ENCODE measurements around the gene SIRT7. TPM values are rescaled to one million over a fixed set of nuclear protein-coding genes. Genes with fewer than 3 reads are reported as not detected.

SIRT7 gene
- total and polyA plus RNA-seq, 4 donors = 8.5 to 43.1 (median 20.1) TPM

DNA sequence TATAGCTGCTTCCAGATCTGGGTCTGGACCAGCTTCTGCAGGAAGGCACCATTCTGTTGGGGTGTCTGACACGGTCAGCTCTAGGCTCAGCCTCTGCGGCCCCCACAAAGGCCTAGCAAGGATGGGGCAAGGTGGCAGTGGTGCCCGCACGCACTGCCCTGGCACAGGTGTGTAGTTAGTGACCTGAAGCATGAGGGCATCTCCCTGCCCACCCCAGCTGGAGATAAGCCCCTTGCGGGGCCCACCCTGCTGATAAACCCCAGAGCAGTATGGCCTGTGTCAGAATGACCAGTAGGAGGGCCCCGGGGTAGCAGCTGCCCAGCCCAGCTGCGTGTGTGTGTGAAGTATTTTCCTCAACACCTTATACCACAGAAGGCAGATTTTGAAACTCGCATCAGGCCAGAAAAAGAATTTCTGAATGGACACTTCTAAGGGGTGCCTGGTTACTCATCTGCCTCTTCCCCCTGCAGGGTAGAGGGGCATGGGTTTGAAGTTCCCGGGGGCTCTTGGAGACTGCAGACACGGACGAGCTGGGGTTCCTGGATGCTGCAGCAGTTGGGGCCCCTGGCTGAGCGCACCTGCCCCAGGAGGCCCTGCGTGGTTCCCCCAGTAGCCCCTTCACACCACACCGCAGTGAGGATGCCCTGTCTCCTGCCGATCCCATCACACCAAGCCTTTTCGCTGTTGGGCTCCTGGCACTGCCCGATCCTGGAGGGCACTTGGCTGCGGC is 51.4 kb downstream of the SIRT7 start:
- ATAC-seq (ENCODE audit: low FRiP score) = no peak
- H3K36me3 ChIP-seq (ENCODE audit: control insufficient read depth in 1 of 2, insufficient read depth in 2 of 2, low read length in 1 of 2) = peaks cover 0 to 3% of the 10 kb centered on the region in 2 donors
- H3K4me3 ChIP-seq (ENCODE audit: low read length in 2 of 2) = no peak overlapping the region
- no peak for DNase-seq
- no peaks in the 10 kb centered on the region for H3K9me3 ChIP-seq (ENCODE audit: control insufficient read depth, low read length)
- WGBS, 2 donors = 70 to 71% methylated on average over 18 of the region's 18 CpGs
- intact Hi-C loops (cut with DNase I) = no loop called here
- no peak overlapping the region for H3K27ac ChIP-seq (ENCODE audit: low read depth in 1 of 2, low read length in 2 of 2)
- peaks cover 0 to 13% of the 10 kb centered on the region in 2 donors for H3K27me3 ChIP-seq (ENCODE audit: control insufficient read depth in 1 of 2, insufficient read depth in 2 of 2, low read length in 1 of 2)
- H3K4me1 ChIP-seq (ENCODE audit: control insufficient read depth in 1 of 2, insufficient read depth in 2 of 2, low read length in 2 of 2) = no peaks in the 10 kb centered on the region

DNA sequence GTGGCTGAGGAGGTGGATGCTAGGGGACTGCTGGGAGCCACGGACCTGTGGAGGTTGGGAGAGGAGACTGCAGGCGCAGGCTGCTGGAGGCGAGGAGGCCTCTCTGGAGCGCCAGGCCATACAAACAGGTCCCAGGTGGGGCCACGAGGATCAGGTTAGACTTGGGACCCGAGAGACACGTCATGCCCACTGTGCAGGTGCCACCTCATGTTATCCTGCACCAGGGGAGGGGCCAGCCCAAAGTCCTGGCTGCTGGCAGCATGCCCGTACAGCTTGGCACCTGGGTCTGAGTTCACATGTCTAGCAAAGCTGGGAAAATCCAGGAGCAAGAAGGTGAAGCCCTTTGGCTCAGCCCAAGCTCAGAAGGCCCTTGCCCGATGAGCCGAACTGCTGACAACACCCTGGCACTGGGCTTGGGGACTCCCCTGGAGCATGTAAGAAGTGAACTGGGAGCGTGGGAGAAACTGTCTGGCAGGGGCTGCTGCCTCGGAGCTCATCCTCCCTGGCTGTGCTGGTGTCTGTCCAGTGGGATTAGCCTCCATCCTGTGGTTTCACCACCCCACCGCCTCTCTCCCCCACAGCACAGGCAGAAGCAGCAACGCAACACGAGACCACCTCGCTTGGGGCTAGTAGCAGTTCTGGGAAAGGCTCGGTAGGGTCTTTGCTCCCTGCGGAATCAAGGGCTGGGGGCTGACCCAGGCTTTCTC is 52.1 kb downstream of the SIRT7 start:
- DNase-seq (peak in 1 of 2 donors; percentile 80), ATAC-seq (ENCODE audit: low FRiP score) (no peak)
- Histone ChIP-seq H3K9me3 (ENCODE audit: control insufficient read depth, low read length) (no peaks in the 10 kb centered on the region), H3K36me3 (ENCODE audit: control insufficient read depth in 1 of 2, insufficient read depth in 2 of 2, low read length in 1 of 2) (peaks cover 0 to 3% of the 10 kb centered on the region in 2 donors), H3K4me1 (ENCODE audit: control insufficient read depth in 1 of 2, insufficient read depth in 2 of 2, low read length in 2 of 2) (no peaks in the 10 kb centered on the region), H3K4me3 (ENCODE audit: low read length in 2 of 2) (no peak overlapping the region), H3K27me3 (ENCODE audit: control insufficient read depth in 1 of 2, insufficient read depth in 2 of 2, low read length in 1 of 2) (peaks cover 0 to 13% of the 10 kb centered on the region in 2 donors), H3K27ac (ENCODE audit: low read depth in 1 of 2, low read length in 2 of 2) (no peak overlapping the region)
- intact Hi-C loops (cut with DNase I) = no loop called here
- WGBS, 2 donors = 62 to 63% methylated on average over 18 of the region's 18 CpGs

DNA sequence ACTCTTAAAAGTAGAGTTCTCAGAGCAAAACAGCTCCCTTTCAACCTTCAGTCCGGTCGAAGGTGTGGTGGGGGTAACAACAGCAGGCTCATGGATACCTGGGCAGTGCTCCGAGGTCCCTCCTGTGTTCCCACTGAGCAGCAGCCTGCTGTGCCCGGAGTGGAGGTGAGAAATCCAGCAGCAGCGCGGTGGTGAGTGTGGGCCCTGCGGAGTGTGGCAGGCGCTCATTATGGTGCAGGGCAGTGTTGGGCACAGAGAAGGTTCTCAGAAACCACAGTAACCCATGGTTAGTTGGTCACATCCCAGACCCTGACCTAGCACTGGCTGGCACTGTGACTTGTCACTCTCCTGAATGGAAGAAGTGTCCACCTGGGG is 52.6 kb downstream of the SIRT7 start:
- intact Hi-C loops (cut with DNase I) = no loop called here
- no peak for ATAC-seq (ENCODE audit: low FRiP score)
- WGBS, 2 donors = 83 to 88% methylated on average over 8 of the region's 8 CpGs

DNA sequence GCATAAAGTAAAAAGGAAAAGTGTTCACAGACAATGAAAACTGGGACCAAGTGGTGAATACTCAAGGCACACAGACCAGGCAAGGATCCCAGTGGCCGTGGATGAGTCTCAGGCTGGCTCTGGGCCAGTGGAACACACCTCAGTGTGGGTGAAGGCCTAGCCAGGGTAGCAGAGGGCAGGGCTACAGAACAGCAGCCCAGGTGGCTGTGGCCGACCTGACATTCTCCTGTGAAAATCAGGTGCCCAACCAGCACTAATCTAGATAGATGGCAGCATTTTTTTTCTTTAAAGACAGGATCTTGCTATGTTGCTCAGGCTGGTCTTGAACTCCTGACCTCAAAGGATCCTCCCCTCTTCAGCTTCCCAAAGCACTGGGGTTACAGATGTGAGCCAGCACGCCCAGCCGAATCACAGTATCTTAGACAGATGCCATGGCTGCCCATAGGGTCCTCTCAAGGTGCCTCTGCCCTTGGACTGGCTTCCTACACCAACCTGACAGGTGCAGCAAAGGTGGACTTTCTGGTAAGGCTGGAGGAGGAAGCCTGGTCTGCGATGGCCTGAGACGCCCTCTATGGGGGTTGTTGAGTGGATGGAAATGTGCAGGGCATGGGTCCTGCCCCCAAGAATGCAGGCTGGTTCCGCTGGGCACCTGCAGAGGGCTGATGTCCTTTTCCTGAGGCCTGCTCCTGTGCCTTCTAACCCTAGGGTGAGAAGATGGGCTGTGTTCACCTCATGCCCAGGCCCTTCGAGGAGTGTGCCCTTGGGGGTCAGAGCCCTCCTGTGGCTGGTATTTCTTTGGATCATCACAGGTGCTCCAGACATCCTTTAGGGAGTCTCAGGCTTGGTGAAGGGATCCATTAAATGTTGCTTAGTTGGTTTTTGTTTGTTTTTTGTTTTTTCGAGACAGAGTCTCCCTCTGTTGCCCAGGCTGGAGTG is 53.9 kb downstream of the SIRT7 start:
- Histone ChIP-seq H3K27ac (ENCODE audit: low read depth in 1 of 2, low read length in 2 of 2) (no peak overlapping the region), H3K4me1 (ENCODE audit: control insufficient read depth in 1 of 2, insufficient read depth in 2 of 2, low read length in 2 of 2) (peaks cover 2 to 3% of the 10 kb centered on the region in 2 donors), H3K4me3 (ENCODE audit: low read length in 2 of 2) (no peak overlapping the region), H3K27me3 (ENCODE audit: control insufficient read depth in 1 of 2, insufficient read depth in 2 of 2, low read length in 1 of 2) (peaks cover 0 to 16% of the 10 kb centered on the region in 2 donors), H3K36me3 (ENCODE audit: control insufficient read depth in 1 of 2, insufficient read depth in 2 of 2, low read length in 1 of 2) (peaks cover 0 to 3% of the 10 kb centered on the region in 2 donors), H3K9me3 (ENCODE audit: control insufficient read depth, low read length) (no peaks in the 10 kb centered on the region)
- WGBS, 2 donors = 72 to 74% methylated on average over 9 of the region's 9 CpGs
- DNase-seq (no peak), ATAC-seq (ENCODE audit: low FRiP score) (no peak)
- intact Hi-C loops (cut with DNase I) = loop anchor here in 1 of 2 donors (5.0 kb wide), 1 partner anchor 42 kb away; no protein-coding TSS in a partner anchor

More for the DNA sequence above, 52.6 kb downstream of the SIRT7 start:
- Histone ChIP-seq H3K36me3 (ENCODE audit: control insufficient read depth in 1 of 2, insufficient read depth in 2 of 2, low read length in 1 of 2) (peaks cover 0 to 3% of the 10 kb centered on the region in 2 donors), H3K4me3 (ENCODE audit: low read length in 2 of 2) (no peak overlapping the region), H3K9me3 (ENCODE audit: control insufficient read depth, low read length) (no peaks in the 10 kb centered on the region), H3K4me1 (ENCODE audit: control insufficient read depth in 1 of 2, insufficient read depth in 2 of 2, low read length in 2 of 2) (no peaks in the 10 kb centered on the region), H3K27ac (ENCODE audit: low read depth in 1 of 2, low read length in 2 of 2) (no peak overlapping the region), H3K27me3 (ENCODE audit: control insufficient read depth in 1 of 2, insufficient read depth in 2 of 2, low read length in 1 of 2) (peaks cover 0 to 13% of the 10 kb centered on the region in 2 donors)
- no peak for DNase-seq

DNA sequence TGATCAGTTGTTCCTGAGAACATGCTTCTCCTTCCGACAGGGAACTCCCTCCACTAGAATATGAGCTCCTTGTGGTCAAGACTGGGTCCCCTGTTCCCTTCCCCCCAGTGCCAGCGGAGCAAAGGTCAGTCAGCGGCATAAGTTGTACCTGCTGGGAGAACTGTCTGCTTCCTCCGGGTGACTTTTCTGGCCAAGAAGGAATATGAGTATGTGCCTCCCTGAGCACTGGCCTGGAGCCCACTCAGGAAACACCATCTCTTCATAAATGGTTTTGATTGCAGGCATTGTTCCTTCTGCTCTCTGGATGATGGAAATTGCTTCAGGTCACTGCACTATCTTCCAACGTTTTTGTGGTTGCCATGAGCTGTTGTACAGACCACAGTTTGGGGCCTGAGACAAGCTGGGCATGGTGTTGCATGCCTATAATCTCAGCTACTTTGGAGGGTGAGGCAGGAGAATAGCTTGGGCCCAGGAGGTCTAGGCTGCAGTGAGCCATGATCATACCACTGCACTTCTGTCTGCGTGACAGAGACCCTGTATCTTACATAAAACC is 54.8 kb downstream of the SIRT7 start:
- intact Hi-C loops (cut with DNase I) = loop anchor here in 1 of 2 donors (5.0 kb wide), 1 partner anchor 41 kb away; no protein-coding TSS in a partner anchor
- no peak for DNase-seq
- Histone ChIP-seq H3K36me3 (ENCODE audit: control insufficient read depth in 1 of 2, insufficient read depth in 2 of 2, low read length in 1 of 2) (peaks cover 0 to 3% of the 10 kb centered on the region in 2 donors), H3K4me3 (ENCODE audit: low read length in 2 of 2) (no peak overlapping the region), H3K4me1 (ENCODE audit: control insufficient read depth in 1 of 2, insufficient read depth in 2 of 2, low read length in 2 of 2) (peaks cover 3 to 4% of the 10 kb centered on the region in 2 donors), H3K9me3 (ENCODE audit: control insufficient read depth, low read length) (no peaks in the 10 kb centered on the region), H3K27ac (ENCODE audit: low read depth in 1 of 2, low read length in 2 of 2) (no peak overlapping the region), H3K27me3 (ENCODE audit: control insufficient read depth in 1 of 2, insufficient read depth in 2 of 2, low read length in 1 of 2) (peaks cover 0 to 13% of the 10 kb centered on the region in 2 donors)
- 75 to 78% methylated on average over 6 of the region's 6 CpGs for WGBS, 2 donors
- no peak for ATAC-seq (ENCODE audit: low FRiP score)

Other genes starting within 250 kb of the SIRT7 start
- gene ARL16, start 234.4 kb downstream of the SIRT7 start, total RNA-seq = 10 to 100 TPM; 20.5 to 29.7 TPM
- gene ARL16, start 234.4 kb downstream of the SIRT7 start, polyA plus RNA-seq = 10 to 100 TPM; 38.4 to 87.4 TPM
- gene HGS, start 234.2 kb downstream of the SIRT7 start, total RNA-seq = 10 to 100 TPM; 88.1 to 88.7 TPM
- 100 to 1,000 TPM in 1 of 2 donors, 10 to 100 TPM in 1; 49.1 to 277 TPM for gene HGS, start 234.2 kb downstream of the SIRT7 start, polyA plus RNA-seq
- 10 to 100 TPM; 21.1 to 27.1 TPM for gene MRPL12, start 214.8 kb downstream of the SIRT7 start, total RNA-seq
- gene MRPL12, start 214.8 kb downstream of the SIRT7 start, polyA plus RNA-seq = 10 to 100 TPM; 40.1 to 57.7 TPM
- 1 to 10 TPM; 2.1 to 3.0 TPM for gene SLC25A10, start 205.9 kb downstream of the SIRT7 start, total RNA-seq
- gene SLC25A10, start 205.9 kb downstream of the SIRT7 start, polyA plus RNA-seq = 1 to 10 TPM; 2.9 to 6.4 TPM
- under 1 TPM; 0.39 to 0.63 TPM for gene GCGR, start 114.0 kb downstream of the SIRT7 start, total RNA-seq
- not detected for gene GCGR, start 114.0 kb downstream of the SIRT7 start, polyA plus RNA-seq
- gene MCRIP1, start 84.9 kb downstream of the SIRT7 start, total RNA-seq = 100 to 1,000 TPM in 1 of 2 donors, 10 to 100 TPM in 1; 93.5 to 105 TPM
- 100 to 1,000 TPM; 158 to 310 TPM for gene MCRIP1, start 84.9 kb downstream of the SIRT7 start, polyA plus RNA-seq
- not detected for gene PPP1R27, start 83.1 kb downstream of the SIRT7 start, total RNA-seq
- under 1 TPM in 1 of 2 donors, not detected in 1; 0.41 TPM for gene PPP1R27, start 83.1 kb downstream of the SIRT7 start, polyA plus RNA-seq
- 100 to 1,000 TPM; 407 to 436 TPM for gene P4HB, start 57.6 kb downstream of the SIRT7 start, total RNA-seq
- 100 to 1,000 TPM; 275 to 537 TPM for gene P4HB, start 57.6 kb downstream of the SIRT7 start, polyA plus RNA-seq
- 100 to 1,000 TPM; 303 to 422 TPM for gene ARHGDIA, start 46.8 kb downstream of the SIRT7 start, total RNA-seq
- 100 to 1,000 TPM; 163 to 310 TPM for gene ARHGDIA, start 46.8 kb downstream of the SIRT7 start, polyA plus RNA-seq
- 10 to 100 TPM; 38.6 to 43.3 TPM for gene ALYREF, start 26.6 kb downstream of the SIRT7 start, total RNA-seq
- gene ALYREF, start 26.6 kb downstream of the SIRT7 start, polyA plus RNA-seq = 10 to 100 TPM; 29.7 to 36.1 TPM
- gene ANAPC11, start 26.5 kb downstream of the SIRT7 start, total RNA-seq = 10 to 100 TPM; 65.6 to 80.1 TPM
- gene ANAPC11, start 26.5 kb downstream of the SIRT7 start, polyA plus RNA-seq = 100 to 1,000 TPM; 190 to 195 TPM
- 1 to 10 TPM in 1 of 2 donors, under 1 TPM in 1; 0.58 to 1.0 TPM for gene NPB, start 15.9 kb downstream of the SIRT7 start, total RNA-seq
- gene NPB, start 15.9 kb downstream of the SIRT7 start, polyA plus RNA-seq = 1 to 10 TPM in 1 of 2 donors, not detected in 1; 2.4 TPM
- 10 to 100 TPM; 14.6 to 20.8 TPM for gene PCYT2, start 6.8 kb downstream of the SIRT7 start, total RNA-seq
- 10 to 100 TPM; 30.1 to 33.2 TPM for gene PCYT2, start 6.8 kb downstream of the SIRT7 start, polyA plus RNA-seq
- gene MAFG, start 9.6 kb upstream of the SIRT7 start, total RNA-seq = 10 to 100 TPM; 29.4 to 38.6 TPM
- gene MAFG, start 9.6 kb upstream of the SIRT7 start, polyA plus RNA-seq = 10 to 100 TPM in 1 of 2 donors, 1 to 10 TPM in 1; 9.9 to 16.0 TPM
- 10 to 100 TPM in 1 of 2 donors, 1 to 10 TPM in 1; 9.4 to 23.4 TPM for gene PYCR1, start 19.1 kb upstream of the SIRT7 start, total RNA-seq
- gene PYCR1, start 19.1 kb upstream of the SIRT7 start, polyA plus RNA-seq = 1 to 10 TPM; 4.3 to 6.4 TPM
- gene MYADML2, start 29.1 kb upstream of the SIRT7 start, total RNA-seq = not detected
- gene MYADML2, start 29.1 kb upstream of the SIRT7 start, polyA plus RNA-seq = not detected
- under 1 TPM in 1 of 2 donors, not detected in 1; 0.60 TPM for gene NOTUM, start 43.0 kb upstream of the SIRT7 start, total RNA-seq
- 1 to 10 TPM in 1 of 2 donors, not detected in 1; 1.0 TPM for gene NOTUM, start 43.0 kb upstream of the SIRT7 start, polyA plus RNA-seq
- gene ASPSCR1, start 59.5 kb upstream of the SIRT7 start, total RNA-seq = 10 to 100 TPM; 30.3 to 30.5 TPM
- gene ASPSCR1, start 59.5 kb upstream of the SIRT7 start, polyA plus RNA-seq = 100 to 1,000 TPM in 1 of 2 donors, 10 to 100 TPM in 1; 15.0 to 108 TPM
- 10 to 100 TPM; 31.0 to 33.2 TPM for gene CENPX, start 104.7 kb upstream of the SIRT7 start, total RNA-seq
- gene CENPX, start 104.7 kb upstream of the SIRT7 start, polyA plus RNA-seq = 100 to 1,000 TPM; 109 TPM
- gene LRRC45, start 105.1 kb upstream of the SIRT7 start, total RNA-seq = 1 to 10 TPM; 4.3 to 10.0 TPM
- 10 to 100 TPM in 1 of 2 donors, 1 to 10 TPM in 1; 3.1 to 20.1 TPM for gene LRRC45, start 105.1 kb upstream of the SIRT7 start, polyA plus RNA-seq
- under 1 TPM in 1 of 2 donors, not detected in 1; 0.57 TPM for gene RAC3, start 113.5 kb upstream of the SIRT7 start, total RNA-seq
- 1 to 10 TPM in 1 of 2 donors, under 1 TPM in 1; 0.63 to 2.8 TPM for gene RAC3, start 113.5 kb upstream of the SIRT7 start, polyA plus RNA-seq
- gene DCXR, start 119.5 kb upstream of the SIRT7 start, total RNA-seq = 10 to 100 TPM; 34.9 to 62.2 TPM
- gene DCXR, start 119.5 kb upstream of the SIRT7 start, polyA plus RNA-seq = 10 to 100 TPM; 80.1 to 81.0 TPM
- gene RFNG, start 133.6 kb upstream of the SIRT7 start, total RNA-seq = 10 to 100 TPM; 28.2 to 34.0 TPM
- gene RFNG, start 133.6 kb upstream of the SIRT7 start, polyA plus RNA-seq = 10 to 100 TPM; 28.3 to 73.0 TPM
- gene GPS1, start 133.7 kb upstream of the SIRT7 start, total RNA-seq = 10 to 100 TPM; 46.9 to 60.7 TPM
- gene GPS1, start 133.7 kb upstream of the SIRT7 start, polyA plus RNA-seq = 100 to 1,000 TPM in 1 of 2 donors, 10 to 100 TPM in 1; 47.6 to 171 TPM
- gene DUS1L, start 147.6 kb upstream of the SIRT7 start, total RNA-seq = 10 to 100 TPM; 47.0 to 61.1 TPM
- 100 to 1,000 TPM in 1 of 2 donors, 10 to 100 TPM in 1; 43.7 to 143 TPM for gene DUS1L, start 147.6 kb upstream of the SIRT7 start, polyA plus RNA-seq
- gene FASN, start 180.1 kb upstream of the SIRT7 start, total RNA-seq = 10 to 100 TPM; 42.2 to 64.0 TPM
- 10 to 100 TPM in 1 of 2 donors, 1 to 10 TPM in 1; 4.3 to 10.4 TPM for gene FASN, start 180.1 kb upstream of the SIRT7 start, polyA plus RNA-seq

All from aorta (tissue), 5 donors.